ENCODE results near the gene LHPP.
"Not testable (repeated sequence)": the region's sequence is repeated elsewhere in the genome, so short reads cannot be mapped to it uniquely, and the experiment has no call there.

DNA sequence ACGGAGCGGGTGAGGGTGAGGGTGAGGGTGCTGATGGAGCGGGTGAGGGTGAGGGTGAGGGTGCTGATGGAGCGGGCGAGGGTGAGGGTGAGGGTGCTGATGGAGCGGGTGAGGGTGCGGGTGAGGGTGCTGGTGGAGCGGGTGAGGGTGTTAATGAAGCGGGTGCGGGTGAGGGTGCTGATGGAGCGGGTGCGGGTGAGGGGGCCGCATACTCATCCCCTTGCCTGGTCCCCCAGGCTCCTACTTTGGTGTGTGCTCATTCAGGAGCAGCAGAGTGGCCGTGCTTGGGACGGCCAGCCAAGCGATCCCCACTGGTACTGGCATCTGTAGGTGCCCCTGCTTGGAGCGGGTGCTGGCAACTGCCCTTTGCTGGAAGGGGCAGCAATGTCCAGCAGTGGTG, 149.2 kb downstream of the LHPP start:
- TF ChIP-seq RAD21 (conservative IDR thresholded peaks at IDR 0.05 in 1 of 2, IDR thresholded peaks at IDR 0.05 in 1 of 2); CTCF (IDR thresholded peaks at IDR 0.05); POLR2A (IDR thresholded peaks at IDR 0.05; ENCODE audit: low read length); EP300 (IDR thresholded peaks at IDR 0.05); MAZ (IDR thresholded peaks at IDR 0.05; ENCODE audit: borderline replicate concordance, low read depth, low read length); ZFP36 (IDR thresholded peaks at IDR 0.05; ENCODE audit: borderline replicate concordance, partially characterized antibody); JUN (IDR thresholded peaks at IDR 0.05): not testable (repeated sequence)
- TF ChIP-seq, protein P1, sequence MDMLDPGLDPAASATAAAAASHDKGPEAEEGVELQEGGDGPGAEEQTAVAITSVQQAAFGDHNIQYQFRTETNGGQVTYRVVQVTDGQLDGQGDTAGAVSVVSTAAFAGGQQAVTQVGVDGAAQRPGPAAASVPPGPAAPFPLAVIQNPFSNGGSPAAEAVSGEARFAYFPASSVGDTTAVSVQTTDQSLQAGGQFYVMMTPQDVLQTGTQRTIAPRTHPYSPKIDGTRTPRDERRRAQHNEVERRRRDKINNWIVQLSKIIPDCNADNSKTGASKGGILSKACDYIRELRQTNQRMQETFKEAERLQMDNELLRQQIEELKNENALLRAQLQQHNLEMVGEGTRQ (IDR thresholded peaks at IDR 0.05), result not testable (repeated sequence)
